ENCODE results near the gene NCAPG2.

GRCh38 chr7:158611541-158611940 is 93.1 kb downstream of the NCAPG2 start:
- no peak for TF ChIP-seq CTCF (IDR thresholded peaks at IDR 0.05)
- no peak for TF ChIP-seq ZFX (IDR thresholded peaks at IDR 0.05; ENCODE audit: borderline replicate concordance)

Data from 22Rv1 (cell line).